Effector CD8-positive, alpha-beta T cell (primary cell): ENCODE measurements around the gene KCNA10.
A peak's percentile ranks its signal among the peaks of the same experiment; 100 is the strongest.

Experiments
- DNase-seq: peaks from one replicate; lab custom pipeline; 2025; lab: John Stamatoyannopoulos, UW
- total RNA-seq, 4 experiments: gene quantifications; one replicate each; lab custom pipeline; 2026; lab: John Stamatoyannopoulos, UW

The KCNA10 gene
- total RNA-seq = 0 reads per million in 4 experiments

- DNase-seq = no peak
Observed at GRCh38 chr1:110519125-110519810, at the start of gene KCNA10. Gene KCNA10 (minus strand): TSS chr1:110519175. CDS start chr1:110518787, 388 bp downstream.

GRCh38 chr1:110566836-110567235 lies 47.9 kb upstream of the KCNA10 start:
- DNase-seq = no peak

DNA sequence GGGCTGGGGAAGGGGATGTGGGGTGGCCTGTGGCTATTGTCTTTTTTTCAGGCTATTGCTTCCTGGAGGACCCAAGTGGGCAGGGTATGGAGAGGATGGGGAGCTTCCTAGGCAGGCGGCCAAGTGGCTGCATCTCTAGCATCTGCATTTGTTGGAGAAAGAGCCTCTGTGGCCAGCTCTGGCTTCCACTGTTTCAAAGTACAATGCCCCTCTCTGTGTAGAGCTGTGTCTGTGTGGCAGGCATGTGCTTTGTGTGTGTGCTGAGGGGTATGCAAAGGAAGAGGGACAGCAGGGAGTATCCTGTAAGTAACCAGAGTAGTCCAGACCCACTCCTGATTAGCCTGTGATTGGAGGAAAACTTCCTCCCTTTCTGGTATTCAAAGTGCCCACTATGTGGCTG lies 46.6 kb upstream of the KCNA10 start:
- no peak for DNase-seq

- DNase-seq = no peak
Observed at GRCh38 chr1:110563089-110563488, 44.1 kb upstream of the KCNA10 start.

DNA sequence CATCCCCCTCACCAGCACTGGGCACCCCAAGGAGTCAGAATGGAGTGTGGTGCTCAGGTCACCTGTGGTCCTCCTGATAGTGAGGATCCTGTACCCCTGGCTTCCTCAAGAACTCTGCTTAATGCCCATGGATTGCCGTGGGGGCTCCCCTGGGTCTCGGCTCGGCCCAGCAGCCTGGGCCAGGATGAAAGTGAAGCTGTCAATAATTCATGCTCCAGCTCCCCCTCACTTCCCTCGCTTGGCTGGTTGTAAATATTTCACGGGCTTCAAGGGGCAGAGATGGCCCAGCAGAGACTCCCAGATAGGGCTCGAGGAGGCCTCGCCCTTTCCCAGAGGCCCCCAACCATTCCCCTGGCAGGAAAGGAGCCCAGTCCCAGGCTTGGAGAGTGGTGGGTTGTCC lies 42.6 kb upstream of the KCNA10 start:
- no peak for DNase-seq

- no peak for DNase-seq
Observed at GRCh38 chr1:110559157-110559556, 40.2 kb upstream of the KCNA10 start.

DNA sequence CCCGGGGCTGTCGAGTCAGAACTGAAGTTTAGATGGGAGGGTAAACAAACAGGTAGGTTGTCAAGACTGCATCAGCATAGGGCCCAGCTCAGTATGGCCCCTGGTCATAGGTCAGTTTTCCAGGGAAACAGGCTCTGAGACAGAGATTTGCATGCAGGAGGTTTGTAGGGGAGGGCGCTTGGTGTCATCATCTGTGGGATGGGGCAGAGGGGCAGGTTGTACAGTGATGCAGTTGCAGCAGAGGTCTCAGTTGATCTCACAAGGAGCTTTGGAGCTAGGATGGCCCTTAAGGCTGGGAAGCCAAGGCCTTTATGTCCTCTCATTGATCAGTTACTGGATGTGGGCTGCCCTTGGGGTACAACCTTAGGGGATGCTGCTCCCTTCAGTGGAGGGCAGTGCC lies 38.5 kb upstream of the KCNA10 start:
- DNase-seq = no peak

DNA sequence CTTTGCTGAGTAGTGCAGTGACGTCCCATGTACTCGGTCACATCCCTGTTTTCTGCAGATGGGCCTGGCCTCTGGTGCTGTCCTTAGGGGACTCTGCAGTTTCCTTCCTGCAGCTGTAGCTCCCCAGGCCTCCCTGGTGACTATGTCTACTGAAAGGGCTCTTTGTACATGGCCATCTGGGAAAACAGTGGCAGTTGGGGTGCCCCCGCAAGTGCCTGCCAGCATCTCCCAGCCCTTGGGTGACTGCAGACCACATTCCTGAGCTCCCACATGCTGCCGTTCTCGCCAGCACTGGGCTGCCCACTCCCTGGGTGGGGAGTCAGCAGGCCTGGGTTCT lies 37.5 kb upstream of the KCNA10 start:
- no peak for DNase-seq

DNA sequence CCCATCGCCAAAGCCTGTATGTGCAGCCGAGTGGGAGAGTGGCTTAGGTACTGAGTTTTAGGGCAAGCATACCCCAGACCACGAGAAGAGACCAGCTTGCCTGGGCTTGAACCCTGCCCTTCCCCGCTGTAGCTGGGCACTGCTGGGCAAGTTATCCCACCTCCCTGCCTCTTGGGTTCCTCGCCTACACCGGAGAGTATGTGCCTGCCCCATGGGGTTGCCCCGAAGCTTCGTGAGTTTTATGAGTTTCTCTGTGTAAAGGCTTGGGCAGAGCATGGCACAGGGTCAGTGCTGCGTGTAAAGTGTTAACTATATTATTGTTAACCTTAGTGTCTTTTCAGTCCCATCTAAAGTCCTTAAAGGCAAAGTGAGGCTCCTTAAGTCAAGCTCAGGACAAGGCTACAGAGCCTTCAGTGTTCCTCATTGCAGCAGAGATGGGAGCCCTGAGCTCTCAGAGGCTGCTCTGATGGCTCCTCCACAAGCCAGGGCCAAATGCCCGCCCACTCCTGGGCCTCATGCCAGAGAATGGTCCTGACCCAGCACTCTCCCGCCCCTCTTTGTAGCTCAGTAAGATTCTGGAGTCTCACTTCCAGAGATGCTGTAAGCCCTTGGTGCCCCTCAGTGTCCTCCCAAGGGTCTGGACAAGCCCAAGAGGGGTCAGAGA lies 37.0 kb upstream of the KCNA10 start:
- no peak for DNase-seq

DNA sequence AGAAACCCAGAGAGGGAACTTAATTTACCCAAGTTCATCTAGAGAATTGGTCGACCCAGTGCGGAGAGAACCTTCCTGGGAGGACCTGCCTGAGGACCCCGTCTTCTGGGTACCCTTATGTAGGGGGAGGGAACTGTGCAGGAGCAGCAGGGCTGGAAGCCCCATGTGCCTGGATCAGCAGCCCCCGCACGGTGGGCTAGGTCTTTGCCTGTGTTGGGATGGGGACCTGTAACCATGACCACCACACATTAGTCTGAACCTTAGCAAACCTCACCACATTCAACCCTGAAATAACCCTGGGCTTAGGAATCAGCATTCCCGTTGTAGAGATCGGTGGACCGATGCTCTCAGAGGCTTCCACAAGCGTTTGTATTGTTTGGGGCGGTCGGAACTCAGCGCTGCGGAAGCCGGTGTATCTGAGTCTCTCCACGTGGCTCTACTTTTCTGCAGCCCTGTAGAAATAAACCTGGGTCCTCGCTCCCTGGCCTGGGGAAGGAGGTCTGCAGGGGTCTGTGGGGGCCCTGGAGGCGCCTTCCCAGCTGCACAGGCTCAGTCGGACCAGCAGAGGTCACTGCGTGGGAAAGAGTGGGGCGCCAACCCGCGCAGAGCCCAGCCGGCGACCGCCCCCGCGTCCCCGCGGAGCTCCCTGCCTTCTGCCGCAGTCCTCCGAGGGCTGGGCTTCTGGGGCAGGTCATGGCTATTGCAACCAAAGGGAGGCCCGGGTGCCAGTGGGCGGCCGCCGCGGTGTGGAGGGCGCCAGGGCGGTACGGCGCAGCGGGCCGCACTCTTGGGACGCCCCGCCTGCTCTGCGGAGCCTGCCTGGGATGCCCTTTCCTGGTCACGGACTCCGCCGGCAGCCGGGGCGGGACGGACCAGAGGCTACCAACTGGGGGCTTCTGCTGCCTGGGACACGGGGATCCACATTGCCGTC lies 36.2 kb upstream of the KCNA10 start:
- peak; percentile 35 for DNase-seq

DNA sequence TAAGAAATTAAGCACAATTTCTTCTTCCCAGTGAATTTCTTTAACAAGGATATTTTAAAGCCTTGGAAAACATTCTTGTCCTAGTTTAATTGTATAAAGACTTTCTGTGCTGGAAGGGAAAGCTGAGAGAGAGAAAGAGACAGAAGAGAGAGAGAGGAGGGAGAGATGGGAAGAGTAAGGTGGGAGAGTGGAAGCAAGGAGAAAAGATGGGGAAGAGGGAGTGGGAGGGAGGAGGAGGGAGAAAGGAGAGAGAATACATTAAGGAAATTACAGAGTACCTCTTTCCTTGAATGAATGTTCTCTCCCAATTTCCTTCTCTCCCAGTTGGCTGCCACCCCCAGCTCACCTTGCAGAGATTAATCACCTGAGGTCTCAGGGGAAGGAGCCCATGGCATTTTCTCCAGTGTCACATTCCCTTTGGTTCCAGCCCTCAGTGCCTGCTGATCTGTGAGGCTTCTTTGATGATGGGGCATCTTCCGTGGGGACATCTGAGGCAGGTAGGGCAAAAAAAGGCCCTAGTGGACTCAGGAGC lies 32.4 kb upstream of the KCNA10 start:
- DNase-seq = no peak

- DNase-seq = no peak
Observed at GRCh38 chr1:110549831-110550230, 30.9 kb upstream of the KCNA10 start.

DNA sequence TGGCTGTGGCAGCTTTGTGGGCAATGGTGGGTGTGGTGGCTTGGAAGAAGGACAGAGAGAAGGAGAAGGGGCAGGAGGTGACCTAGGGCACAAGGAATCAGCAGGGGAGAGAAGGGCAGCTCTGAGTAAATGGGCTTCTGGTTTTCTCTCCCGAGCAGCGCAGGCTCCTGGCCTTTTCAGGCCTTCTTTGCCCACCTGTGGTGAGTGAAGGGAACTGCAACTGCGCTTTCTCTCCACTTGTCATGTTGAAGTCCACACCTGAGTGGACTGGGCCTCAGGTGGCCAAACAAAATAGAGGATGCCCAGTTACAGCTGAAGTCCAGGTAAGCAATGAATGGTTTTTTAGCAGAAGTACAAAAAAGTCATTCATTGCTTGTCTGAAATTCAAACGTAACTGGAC lies 29.4 kb upstream of the KCNA10 start:
- no peak for DNase-seq

- no peak for DNase-seq
Observed at GRCh38 chr1:110547017-110547416, 28.0 kb upstream of the KCNA10 start.

- no peak for DNase-seq
Observed at GRCh38 chr1:110545492-110545891, 26.5 kb upstream of the KCNA10 start.

- no peak for DNase-seq
Observed at GRCh38 chr1:110544753-110545152, 25.8 kb upstream of the KCNA10 start.

GRCh38 chr1:110542725-110543124 lies 23.8 kb upstream of the KCNA10 start:
- no peak for DNase-seq

GRCh38 chr1:110541906-110542395 lies 23.0 kb upstream of the KCNA10 start:
- DNase-seq = no peak

GRCh38 chr1:110540891-110541685 lies 22.1 kb upstream of the KCNA10 start:
- DNase-seq = no peak

GRCh38 chr1:110538921-110539320 lies 19.9 kb upstream of the KCNA10 start:
- no peak for DNase-seq

DNA sequence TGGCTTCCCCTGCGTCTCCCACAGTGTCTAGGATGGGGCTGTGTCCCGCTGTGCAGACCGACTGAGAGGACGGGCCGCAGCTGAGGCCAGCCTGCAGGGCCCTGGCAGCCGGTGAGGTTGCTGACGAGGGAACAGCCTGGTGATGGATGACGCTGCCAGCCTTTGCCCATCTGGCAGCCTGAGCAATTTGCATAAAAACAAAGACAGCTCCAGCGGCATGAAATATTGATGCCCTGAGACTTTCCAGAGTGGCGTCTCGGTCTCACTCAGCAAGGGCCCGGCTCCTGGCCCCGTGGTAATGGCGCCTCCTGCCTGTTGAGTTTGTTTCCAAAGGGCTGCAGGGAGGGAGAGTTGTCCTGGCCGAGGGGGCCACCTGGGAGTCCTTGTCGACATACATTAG lies 19.1 kb upstream of the KCNA10 start:
- DNase-seq = no peak
